Right kidney (tissue), 1 donor: ENCODE measurements around the gene HIRA.
"Not testable (repeated sequence)": the region's sequence is repeated elsewhere in the genome, so short reads cannot be mapped to it uniquely, and the experiment has no call there.

Experiments
- DNase-seq: peaks from one replicate; pipeline ENCODE4 v3.0.0-alpha.2; 2016

Gene HIRA

DNA sequence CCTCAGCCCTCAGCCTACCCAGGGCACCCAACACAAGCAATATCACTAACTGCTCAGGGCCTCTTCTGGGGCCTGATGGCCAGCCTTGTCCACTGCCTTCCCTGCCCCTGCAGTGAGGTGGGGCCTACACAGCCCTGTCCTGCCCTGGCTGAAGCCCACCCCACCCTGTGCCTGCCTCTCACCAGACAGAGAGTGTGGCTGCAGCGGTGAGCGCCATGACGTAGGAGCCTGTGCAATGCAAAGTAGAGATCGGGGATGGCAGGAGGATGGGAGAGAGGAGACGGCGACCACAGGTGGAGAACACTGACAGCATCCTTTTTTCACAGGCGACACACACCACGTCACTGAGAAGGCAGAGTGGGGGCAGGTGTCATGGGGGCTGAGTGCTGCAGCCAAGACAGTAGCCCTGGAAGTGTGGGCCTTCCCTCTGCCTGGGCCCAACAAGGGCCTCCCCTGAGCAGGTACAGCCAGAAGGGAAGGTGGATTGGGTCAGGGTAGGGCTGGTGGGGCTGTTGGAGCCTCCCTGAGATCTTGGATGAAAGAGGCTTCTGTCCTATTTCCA lies 74.7 kb downstream of the HIRA start:
- no peak for DNase-seq

DNA sequence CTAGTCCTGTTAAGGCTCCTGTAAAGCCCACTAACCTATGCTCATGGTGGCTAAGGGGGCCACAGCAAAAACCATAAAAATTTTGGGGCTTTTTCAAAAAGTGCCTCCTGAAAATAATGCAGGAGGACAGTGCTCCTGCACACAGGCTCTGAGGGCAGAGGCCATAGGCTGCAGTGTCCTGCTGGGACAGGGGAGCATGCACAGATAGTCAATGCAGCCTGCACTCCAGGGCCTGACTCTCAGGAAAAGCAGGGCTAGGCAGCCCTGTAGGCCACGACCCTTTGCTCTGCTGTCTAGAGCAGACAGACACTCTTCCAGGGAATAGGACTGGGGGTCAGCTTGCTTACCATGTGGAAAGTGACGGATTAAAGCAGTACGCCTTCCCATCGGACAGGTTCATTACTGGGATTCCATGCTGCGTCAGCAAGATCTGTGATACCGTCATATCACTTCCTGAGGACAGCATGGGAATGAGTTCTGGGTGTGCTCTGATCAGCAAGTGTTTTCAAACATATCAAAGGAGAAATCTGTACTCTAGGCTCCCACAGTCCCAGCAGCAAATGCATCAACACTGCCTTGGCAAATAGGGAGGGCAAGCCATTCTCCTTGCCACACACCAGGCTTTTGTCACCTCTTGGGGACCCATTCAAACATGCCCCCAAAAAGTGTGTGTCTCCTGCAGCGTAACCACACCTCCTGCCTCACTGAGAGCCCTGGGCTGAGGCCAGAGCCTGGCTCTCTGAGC lies 75.9 kb downstream of the HIRA start:
- no peak for DNase-seq

DNA sequence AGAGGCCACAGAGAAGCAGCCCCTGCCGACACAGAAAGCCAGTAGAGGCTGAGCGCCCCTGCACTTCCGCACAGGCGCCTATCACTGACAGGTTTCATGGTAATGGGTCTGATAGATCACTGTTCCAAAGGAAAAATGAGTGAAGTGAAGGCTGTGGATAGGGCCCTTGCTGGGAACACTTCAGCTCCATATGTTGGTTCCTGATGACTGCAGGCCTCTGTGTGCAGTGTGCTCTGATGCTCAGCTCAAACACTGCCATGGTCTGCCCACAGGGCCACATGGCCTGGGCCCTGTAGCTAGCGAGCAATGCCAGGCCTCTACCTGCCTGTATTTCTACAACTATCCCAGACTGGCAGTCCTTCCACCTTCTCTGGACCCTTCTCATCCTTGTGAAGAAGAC lies 77.3 kb downstream of the HIRA start:
- DNase-seq: no peak

DNA sequence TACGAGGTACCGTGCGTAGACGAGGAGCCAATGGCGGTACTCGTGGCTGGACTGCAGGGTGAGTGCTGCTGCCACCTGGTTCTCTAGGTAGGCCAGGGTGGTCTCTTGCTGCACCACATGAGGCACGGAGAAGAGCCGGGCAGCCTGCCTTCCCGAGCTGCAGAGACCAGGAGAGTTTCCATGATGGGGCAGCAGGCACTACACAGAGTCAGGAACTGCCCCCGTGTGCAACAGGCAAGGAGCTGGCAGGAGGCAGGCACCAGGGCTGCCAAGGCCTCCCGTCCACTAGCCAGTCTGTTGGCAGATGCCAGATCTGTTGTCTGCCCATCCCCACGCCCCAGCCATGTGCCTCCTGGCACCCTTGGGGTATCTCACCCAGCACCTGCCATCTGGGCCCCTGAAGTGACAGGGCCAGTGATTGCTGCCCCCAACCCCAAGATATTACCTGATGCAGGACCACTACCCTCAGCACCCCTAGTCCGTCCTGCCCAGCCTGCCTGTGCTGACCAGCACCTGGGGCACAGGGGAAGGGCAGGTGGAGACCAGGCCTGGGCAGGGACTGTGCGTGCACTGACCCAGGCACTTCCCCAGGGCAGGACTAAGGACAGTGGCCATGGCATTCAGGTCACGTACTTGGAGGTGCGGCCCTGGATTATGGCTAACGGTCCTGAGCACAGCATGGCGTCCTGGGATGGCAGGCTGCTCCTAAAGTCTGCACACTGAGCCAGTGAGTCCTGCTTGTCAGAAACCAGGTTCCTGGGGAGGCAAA lies 78.0 kb downstream of the HIRA start:
- no peak for DNase-seq

DNA sequence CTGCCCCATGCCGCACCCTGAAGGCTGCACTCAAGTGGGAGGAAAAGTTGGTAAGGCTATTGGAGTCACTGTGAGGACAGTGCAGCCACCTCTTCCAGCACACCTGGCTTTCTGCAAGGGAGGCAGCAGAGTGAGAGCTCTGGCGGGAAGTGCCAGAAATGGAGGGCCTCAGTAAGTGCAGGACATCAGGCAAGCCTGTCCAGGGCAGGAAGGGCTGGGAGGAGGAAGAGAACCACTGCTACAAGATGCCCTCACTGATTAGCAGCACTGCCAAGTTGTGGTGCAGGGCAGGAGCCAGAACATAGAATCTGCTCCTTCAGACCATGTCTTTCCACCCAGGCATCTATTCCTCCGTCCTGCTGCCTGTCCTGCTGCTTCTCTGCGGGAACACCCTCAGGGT lies 78.8 kb downstream of the HIRA start:
- DNase-seq: no peak

DNA sequence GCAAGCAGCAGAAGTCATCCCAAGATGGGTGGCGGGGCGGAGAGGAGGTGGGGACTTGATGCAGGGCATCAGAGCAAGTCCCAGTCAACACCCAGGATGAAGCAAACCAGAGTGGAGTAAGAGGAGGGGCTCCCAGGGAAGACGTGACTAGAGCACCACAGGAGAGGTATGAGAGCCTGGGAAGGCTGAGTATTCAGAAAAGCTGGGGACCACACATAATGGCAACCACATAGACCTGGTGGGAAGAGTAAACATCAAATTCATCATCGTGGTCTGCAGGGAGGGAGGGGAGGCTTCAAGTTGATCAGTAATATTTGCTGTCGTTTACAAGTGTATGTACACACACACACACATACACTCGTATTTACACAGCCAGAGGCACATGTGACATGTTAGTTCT lies 79.3 kb downstream of the HIRA start:
- DNase-seq: no peak

DNA sequence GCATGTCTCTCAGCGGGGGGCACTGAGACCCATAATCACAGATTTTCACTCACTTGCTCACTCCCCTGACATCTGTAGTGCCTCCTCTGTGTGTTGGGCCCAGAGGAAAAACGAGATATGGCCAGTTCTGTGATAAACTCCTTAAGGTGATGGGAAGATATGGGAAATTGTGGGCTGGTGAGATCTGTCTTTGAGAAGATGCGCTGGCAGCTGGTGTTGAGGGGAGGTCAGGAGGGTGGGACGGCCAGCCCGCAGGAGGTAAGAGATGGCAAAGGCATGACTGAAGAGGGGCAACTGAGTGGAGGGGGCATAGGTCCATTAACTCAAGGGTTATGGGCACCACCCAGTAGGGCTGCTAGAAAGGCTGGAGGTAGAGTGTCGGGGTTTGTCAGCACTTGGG lies 79.9 kb downstream of the HIRA start:
- no peak for DNase-seq

DNA sequence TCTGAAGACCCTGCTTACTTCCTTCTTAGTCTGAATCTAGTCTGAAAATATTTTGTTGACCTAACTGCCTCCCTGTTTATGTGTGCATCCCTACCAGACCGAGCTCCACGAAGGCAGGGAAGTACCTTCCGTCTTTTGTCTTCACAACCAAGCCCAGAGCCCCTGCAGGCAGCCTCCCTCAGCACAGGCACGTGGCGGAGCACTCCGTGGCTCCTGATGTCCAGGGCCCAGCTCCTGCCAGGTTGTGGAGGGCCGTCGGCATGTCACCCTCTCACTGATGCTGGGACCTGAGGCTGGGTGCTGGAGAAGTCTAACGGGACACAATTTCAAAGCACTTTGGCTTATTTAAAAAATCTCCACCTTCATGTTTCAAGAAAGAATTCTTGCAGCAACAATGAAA lies 80.6 kb downstream of the HIRA start:
- no peak for DNase-seq

DNA sequence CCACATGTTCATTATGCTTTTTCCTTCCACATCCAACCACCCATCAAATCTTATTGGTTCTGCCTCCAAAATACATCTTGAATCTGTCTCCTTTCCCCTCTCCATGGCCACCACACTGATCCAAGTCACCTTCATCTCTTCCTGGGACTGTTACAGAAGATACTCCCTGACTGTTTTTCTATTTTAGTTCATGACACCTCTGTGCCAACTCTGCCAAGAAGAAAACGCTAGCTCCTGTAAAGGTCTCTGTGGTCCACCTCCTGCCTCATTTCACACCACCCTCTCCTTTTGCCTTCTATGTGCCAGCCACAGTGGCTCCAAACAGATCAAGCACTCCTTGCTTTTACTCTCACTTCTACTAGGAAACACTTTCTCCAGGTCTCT lies 81.1 kb downstream of the HIRA start:
- DNase-seq: no peak

DNA sequence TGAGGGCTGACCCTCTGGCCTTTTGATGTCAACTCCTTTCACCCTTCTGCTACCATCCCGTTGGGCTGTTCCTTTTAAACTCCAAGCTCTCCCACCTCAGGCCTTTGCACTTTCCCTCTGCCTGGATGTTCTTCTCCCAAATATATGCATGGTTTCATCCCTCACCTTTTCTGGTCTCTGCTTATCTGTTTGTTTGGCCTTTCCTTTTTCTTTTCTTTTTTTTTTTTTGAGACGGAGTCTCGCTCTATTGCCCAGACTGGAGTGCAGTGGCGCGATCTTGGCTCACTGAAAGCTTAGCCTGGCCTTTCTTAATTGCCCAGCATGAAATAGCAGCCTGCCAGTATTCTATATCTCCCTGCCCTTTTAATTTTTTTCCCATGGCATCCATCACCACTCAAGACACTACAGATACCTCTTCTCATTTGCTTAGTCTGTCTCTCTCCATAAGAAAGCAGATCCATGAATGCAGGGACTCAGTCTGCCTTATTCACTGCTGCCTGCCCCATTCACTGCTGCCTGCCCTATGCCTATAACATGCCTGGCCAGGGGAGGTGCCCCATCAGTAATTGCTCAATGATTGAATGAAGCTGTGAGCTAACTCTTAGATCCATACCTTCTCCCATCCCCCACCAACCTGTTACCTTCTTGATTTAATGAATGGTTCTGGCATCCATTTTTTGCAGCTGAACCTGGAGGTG lies 81.6 kb downstream of the HIRA start:
- no peak for DNase-seq

DNA sequence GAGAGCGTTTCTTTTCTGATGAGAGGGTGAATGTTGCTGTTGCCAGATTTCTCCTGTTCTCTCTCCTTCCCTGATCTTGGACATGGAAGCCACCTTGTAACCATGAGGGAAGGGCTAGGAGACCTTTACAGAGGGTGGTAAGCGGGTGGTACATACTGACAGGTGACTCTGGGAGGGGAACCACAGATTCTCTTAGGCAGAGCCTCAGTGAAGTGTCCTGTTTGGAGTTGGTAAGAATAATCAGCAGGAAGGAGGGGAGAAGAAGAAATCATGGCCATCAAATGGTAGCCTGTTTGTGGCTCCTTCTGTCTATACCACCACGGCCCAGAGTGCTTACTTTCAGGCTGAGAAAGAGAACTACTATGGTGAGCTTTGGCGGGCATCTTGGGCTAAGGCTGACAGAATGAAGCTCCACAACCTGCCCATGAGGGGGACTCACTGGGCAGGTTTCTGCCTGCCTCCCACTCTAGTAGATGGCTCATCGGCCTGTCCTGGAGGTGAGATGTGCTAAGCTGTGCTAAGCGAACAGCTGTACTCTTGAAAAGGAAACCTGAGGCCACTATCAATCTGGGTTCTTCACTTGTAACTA lies 84.8 kb downstream of the HIRA start:
- no peak for DNase-seq

DNA sequence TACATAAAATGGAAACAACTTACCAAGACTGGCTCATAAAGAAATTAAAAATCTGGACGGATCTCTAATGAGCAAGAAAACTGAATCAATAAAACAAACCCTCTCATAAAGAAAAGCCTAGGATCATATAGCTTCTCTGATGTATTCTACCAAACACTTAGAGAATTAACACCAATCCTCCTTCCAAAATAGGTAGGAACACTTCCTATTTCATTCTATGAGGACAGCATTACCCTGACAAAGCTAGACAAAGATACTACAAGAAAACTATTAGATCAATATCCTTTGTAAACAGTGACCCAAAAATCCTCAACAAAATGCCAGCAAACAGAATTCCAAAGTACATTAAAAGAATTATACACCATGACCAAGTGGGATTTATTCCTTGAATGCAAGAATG lies 87.1 kb downstream of the HIRA start:
- no peak for DNase-seq

DNA sequence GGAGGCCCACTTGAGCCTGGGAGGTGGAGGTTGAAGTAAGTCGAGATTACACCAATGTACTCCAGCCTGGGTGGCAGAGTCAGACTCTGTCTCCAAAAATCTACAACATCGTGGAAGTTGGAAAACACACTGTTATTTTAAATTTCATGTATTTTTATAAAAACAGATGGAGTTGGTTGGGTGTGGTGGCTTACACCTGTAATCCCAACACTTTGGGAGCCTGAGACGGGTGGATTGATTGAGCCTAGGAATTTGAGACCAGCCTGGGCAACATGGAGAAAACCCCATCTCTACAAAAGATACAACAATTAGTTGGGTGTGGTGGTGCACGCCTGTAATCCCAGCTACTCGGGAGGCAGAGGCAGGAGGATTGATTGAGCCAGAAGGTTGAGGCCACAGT lies 88.1 kb downstream of the HIRA start:
- no peak for DNase-seq

DNA sequence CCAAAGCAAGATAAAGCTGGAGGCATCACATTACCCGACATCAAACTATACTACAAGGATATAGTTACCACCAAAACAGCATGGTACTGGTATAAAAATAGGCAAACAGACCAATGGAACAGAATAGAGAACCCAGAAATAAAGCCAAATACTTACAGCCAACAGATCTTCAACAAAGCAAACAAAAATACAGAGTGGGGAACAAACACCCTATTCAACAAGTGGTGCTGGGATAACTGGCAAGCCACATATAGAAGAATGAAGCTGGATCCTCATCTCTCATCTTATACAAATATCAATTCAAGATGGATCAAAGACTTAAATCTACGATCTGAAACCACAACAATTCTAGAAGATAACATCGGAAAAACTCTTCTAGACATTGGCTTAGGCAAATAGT lies 90.0 kb downstream of the HIRA start:
- no peak for DNase-seq

DNA sequence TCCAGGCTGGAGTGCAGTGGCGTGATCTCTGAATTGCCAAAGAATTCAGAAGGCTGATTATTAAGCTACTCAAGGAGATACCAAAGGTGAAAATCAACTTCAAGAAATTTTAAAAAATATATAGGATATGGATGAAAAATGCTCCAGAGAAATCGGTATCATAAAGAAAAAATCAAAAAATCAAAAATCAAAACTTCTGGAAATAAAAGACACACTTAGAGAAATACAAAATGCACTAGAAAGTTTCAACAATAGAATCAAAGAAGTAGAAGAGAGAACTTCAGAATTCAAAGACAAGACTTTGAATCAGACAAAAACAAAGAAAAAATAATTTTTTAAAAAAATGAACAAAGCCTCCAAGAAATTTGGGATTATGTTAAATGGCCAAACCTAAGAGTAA lies 94.4 kb downstream of the HIRA start:
- no peak for DNase-seq

DNA sequence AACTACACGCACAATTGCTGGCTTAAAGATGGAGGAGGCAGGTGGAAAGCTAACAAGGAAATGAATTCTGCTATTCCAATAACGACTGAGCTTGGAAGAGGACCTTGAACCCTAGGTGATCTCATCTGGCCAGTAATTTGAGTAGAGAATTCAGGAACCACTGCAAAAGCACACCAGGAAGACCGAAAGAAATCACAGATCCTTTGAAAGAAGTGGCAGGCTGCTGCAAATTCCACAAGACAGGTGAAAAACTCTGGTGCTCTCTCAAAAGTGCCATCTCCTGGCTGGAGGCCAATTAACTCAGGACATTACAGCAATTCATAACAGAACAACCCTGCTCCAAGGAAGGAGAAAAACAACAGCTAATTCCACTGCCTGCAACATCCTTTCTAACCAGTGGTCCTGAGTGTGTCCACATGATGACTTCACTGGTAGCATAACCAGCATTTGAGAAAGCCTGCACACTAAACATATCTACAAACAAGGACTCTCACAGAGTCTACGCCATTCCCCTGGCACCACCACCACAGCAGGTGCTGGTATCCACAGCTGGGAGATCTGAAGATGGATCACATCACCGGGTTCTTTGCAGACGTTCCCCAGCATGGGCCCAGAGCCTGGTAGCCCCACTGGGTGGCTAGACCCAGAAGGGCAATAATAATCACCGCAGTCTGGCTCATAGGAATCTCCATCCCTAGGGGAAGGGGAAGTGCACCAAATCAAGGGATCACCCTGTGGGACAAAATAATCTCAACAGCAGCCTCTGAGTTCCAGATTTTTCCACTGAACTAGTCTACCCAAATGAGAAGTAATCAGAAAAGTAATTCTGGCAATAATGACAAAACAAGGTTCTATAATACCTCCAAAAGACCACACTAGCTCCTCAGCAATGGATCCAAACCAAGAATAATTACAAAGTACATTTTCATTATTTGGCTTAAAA lies 95.1 kb downstream of the HIRA start:
- DNase-seq: no peak

DNA sequence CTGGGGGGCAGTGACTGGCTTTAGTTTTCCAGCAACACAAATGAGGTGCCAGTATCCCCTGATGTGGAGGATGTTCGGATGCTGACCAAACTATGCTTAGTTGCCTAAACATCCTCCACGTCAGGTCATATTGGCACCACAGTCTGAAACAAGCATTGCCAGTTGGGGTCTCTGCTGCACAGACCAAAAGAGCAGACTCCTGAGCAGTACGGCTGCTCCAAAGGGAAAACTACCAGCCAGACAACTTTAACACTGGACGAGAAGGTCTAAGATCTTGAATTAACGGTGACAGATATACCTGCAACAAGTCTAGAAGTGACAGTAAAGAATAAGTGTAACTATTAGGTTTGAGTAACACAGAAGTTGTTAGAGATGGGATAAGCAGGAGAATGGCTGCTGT lies 99.6 kb downstream of the HIRA start:
- DNase-seq: no peak

DNA sequence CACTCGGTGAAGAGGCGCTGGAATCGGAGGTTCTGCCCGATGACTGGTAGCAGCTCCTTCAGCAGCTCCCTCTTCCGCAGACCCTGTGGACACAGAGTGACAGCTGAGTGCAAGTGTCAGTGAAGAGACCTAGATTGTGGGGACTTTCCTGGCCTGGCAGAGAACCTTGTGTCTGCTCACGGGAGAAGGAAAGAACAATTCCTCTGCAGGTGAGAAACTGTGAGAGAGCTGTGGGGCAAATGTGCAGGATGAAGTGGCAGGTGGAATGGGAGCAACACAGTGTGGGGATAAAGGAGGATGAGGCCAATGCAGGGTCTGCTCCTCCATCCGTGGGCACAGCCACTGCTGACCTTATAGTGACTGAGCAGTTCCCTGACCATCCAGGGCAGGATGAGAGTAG lies 100.1 kb downstream of the HIRA start:
- no peak for DNase-seq

DNA sequence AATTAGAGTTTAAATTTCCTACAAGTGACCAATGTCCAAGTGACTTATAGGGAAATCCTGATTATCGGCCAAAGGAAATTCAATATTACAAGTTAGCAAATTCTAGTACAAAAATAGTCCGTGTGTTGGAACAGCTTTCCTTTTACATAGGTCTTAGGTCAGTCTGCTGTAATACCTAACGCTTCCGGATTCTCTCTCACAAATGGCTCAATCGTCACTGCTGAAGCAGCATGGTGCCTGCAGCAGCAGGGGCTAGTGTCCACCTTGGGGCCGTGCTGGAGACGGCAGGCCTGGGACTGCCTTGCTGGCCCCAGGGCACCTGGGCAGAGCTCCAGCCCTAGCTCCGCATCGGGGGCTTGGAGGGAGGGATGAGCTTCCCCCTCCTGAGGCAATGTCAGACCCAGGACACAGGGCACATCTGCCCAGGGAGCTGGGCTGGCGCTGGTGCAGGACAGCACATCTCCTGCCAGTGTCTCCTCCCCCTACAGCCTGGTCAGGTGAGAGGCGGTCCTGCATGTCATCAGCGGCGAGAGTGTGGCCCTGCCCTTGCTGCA lies 100.6 kb downstream of the HIRA start:
- DNase-seq: no peak

DNA sequence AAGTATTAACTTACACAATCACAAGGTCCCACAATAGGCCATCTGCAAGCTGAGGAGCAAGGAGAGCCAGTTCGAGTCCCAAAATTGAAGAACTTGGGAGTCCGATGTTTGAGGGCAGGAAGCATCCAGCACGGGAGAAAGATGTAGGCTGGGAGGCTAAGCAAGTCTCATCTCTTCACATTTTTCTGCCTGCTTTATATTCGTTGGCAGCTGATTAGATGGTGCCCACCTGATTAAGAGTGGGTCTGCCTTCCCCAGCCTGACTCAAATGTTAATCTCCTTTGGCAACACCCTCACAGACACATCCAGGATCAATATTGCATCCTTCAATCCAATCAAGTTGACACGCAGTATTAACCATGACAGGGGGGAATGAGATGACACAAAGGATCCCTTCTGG lies 101.3 kb downstream of the HIRA start:
- not testable (repeated sequence) for DNase-seq

DNA sequence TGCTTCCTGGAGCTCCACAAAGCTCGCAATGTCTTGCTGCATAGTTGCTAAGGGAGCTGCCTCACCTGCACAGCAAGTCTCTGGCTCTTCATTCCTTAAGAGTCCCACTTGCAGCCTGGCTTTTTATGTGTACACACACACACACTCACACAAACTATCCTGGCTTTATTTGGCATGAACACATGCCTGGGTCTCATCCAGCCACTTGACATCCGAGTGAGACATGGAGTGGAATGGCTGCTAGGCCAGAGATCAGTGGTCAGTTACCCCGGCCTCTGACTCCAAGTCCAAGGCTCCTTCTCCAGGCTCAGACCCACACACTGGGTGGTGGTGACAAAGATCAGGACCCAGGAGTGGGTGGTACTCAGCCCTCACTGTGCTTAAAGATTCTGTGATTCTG lies 102.1 kb downstream of the HIRA start:
- no peak for DNase-seq
